HG02759 (cell line): ENCODE results near the gene TBR1.

Experiments used
- ATAC-seq: cut with Tn5 transposase; IDR thresholded peaks from one replicate; pipeline ENCODE4 v1.9.1; 2021; ENCODE audit warnings: mild to moderate bottlenecking, moderate library complexity; ENCODE audit not compliant: unreplicated experiment

TBR1 gene

GRCh38 chr2:161414042-161415033 is 1.8 kb upstream of the TBR1 start:
- peak; percentile 42 for ATAC-seq

- ATAC-seq = peak; percentile 18
These were observed 787 bp upstream of the TBR1 start for GRCh38 chr2:161415034-161415986.

- no peak for ATAC-seq
These were observed 776 bp downstream of the TBR1 start for GRCh38 chr2:161416708-161417437.

- ATAC-seq = no peak
These were observed 1.6 kb downstream of the TBR1 start for GRCh38 chr2:161417438-161418274.

- no peak for ATAC-seq
These were observed 2.2 kb downstream of the TBR1 start for GRCh38 chr2:161418275-161418714.

- ATAC-seq = peak; percentile 17
These were observed 2.9 kb downstream of the TBR1 start for GRCh38 chr2:161418715-161419637.

GRCh38 chr2:161419638-161420190 is 3.6 kb downstream of the TBR1 start:
- no peak for ATAC-seq

GRCh38 chr2:161420406-161421074 is 4.4 kb downstream of the TBR1 start:
- ATAC-seq = no peak

- ATAC-seq = no peak
These were observed 5.6 kb downstream of the TBR1 start for GRCh38 chr2:161421686-161422085.

- ATAC-seq = no peak
These were observed 6.8 kb downstream of the TBR1 start for GRCh38 chr2:161422816-161423403.

GRCh38 chr2:161423421-161424393 is 7.6 kb downstream of the TBR1 start:
- no peak for ATAC-seq

GRCh38 chr2:161424394-161424769 is 8.3 kb downstream of the TBR1 start:
- ATAC-seq = no peak

GRCh38 chr2:161424891-161425727 is 9.0 kb downstream of the TBR1 start:
- no peak for ATAC-seq

- ATAC-seq = no peak
These were observed 9.8 kb downstream of the TBR1 start for GRCh38 chr2:161425728-161426454.

- ATAC-seq = no peak
These were observed 10.4 kb downstream of the TBR1 start for GRCh38 chr2:161426455-161426921.
